AG09319 (cell line): ENCODE data around the gene CD4.
"Not testable (repeated sequence)": the region's sequence is repeated elsewhere in the genome, so short reads cannot be mapped to it uniquely, and the experiment has no call there.

Experiments
- DNase-seq: peaks from one replicate; pipeline ENCODE4 v3.0.0-alpha.2; 2010; ENCODE audit warnings: low read depth; ENCODE audit errors: extremely low read depth
- CTCF ChIP-seq: IDR thresholded peaks from 2 replicates; pipeline ENCODE4 v1.5.1; 2011; ENCODE audit warnings: low read depth, mild to moderate bottlenecking, inconsistent platforms, low read length, moderate library complexity

Gene CD4

GRCh38 chr12:6788972-6789924 lies at the start of gene CD4:
Gene CD4, plus strand, starts transcription at chr12:6789528. Its CDS starts 10,611 bp downstream, at chr12:6800139.
- no peak for TF ChIP-seq CTCF
- DNase-seq: no peak

DNA sequence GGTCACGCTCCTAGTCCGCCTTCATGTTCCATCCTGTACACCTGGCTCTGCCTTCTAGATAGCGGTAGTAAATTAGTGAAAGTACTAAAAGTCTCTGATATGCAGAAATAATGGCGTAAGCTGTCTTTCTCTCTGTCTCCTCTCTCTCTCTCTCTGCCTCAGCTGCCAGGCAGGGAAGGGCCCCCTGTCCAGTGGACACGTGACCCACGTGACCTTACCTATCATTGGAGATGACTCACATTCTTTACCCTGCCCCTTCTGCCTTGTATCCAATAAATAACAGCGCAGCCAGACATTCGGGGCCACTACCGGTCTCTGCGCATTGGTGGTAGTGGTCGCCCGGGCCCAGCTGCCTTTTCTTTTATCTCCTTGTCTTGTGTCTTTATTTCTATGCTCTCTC lies 47.2 kb upstream of the CD4 start:
- DNase-seq: not testable (repeated sequence)

- DNase-seq: no peak
- TF ChIP-seq CTCF: no peak
Measured at GRCh38 chr12:6742834-6743233, 46.5 kb upstream of the CD4 start.

GRCh38 chr12:6743300-6743699 lies 46.0 kb upstream of the CD4 start:
- not testable (repeated sequence) for DNase-seq

DNA sequence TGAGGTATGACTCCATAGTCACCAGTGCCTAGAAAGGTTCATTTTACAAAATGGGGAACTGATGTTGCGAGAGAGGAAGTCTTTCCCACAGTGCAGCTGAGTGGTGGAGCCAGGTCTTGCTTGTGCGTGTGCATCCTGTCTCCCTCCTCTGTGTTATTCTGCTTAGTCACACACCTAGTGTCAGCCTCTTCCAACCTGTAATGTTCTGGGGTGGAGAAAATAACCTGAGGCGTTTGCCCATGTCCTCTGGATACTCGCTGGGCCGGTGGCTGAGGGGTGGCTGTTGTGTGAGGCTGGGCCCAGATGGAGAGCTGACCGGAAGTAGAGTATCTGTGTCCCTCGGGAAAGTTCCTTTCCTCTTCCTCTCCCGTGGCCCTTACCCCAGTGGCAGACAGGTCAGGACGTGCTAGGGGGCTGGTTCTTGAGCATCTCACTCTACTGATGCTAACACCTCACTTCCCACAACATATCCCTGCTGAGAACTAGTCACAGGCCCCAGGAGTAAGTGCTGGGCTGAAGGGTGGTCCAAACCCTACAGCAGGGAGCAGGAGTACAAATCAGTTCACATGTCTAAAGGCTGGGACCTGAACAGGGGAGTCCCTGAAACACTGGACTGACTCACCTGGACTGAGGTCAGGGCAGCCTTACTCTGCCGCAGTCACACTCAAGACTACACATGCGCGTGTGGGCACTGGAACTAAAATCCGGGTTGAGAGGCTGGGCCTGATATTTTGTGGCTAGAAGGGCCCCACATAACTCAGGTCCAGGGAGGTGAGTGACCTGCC lies 43.4 kb upstream of the CD4 start:
- no peak for TF ChIP-seq CTCF
- no peak for DNase-seq

DNA sequence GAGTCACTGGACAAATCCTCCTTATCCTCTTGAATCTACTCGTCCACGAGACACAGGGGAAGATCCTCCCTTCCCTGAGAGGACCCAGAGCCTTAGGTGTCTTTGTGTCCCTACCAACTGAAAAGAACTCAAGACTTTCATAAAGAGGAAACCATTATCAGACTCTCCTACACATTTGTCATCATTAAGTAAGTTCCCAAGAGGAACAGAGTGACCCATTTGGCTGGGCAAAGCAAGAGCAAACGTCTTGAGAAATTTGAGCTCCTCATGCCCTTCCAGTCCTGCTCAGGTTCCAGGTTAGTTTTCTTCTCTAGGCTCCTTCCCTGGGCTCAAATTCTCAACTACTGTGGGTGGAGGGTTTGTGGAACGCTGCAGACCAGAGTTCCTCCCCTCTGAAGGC lies 42.1 kb upstream of the CD4 start:
- DNase-seq: no peak
- no peak for TF ChIP-seq CTCF

DNA sequence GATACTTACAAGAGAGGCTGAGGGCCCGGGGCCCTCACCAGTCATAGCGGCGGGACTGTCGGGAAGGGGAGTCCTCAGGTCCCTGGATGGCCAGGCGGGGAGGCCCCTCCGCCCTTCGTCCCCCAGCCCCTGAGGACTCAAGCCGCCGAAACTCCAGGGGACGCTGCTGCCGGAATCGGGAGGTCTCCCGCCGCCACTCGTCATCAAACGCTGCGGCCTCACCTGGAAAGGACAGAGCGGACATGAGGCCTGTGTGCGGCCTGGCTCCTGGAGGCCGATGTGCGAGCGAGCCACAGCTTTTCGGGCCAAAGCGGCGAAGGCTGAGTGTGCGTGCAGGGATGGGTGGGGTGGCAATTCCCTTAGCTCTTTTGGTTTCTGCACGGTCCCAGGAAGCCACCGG lies 40.6 kb upstream of the CD4 start:
- no peak for DNase-seq
- TF ChIP-seq CTCF: no peak

GRCh38 chr12:6750506-6750905 lies 38.8 kb upstream of the CD4 start:
- no peak for TF ChIP-seq CTCF
- no peak for DNase-seq
